ENCODE results near the gene STAG2.
"Not testable (repeated sequence)": the region's sequence is repeated elsewhere in the genome, so short reads cannot be mapped to it uniquely, and the experiment has no call there.

Gene STAG2

GRCh38 chrX:124087000-124087746 lies 125.7 kb downstream of the STAG2 start:
- no peaks in the 10 kb centered on the region for H3K27me3 ChIP-seq (ENCODE audit: control insufficient read depth, insufficient read depth, low read length, poor library complexity, severe bottlenecking)
- H3K36me3 ChIP-seq (ENCODE audit: control insufficient read depth, insufficient read depth, low read length): peaks cover 28% of the 10 kb centered on the region
- 98 to 99% methylated on average over 6 of the region's 6 CpGs for WGBS, 2 experiments
- no peaks in the 10 kb centered on the region for H3K9me3 ChIP-seq (ENCODE audit: control insufficient read depth, low read length)
- H3K4me1 ChIP-seq (ENCODE audit: control insufficient read depth, insufficient read depth, low read length): no peaks in the 10 kb centered on the region
- H3K27ac ChIP-seq (ENCODE audit: insufficient read depth, low read depth, low read length, poor library complexity, severe bottlenecking): no peak overlapping the region
- no peak overlapping the region for H3K4me3 ChIP-seq (ENCODE audit: insufficient read depth, low read depth, low read length)

- Histone ChIP-seq H3K4me1 (ENCODE audit: control insufficient read depth, insufficient read depth, low read length) (no peaks in the 10 kb centered on the region), H3K36me3 (ENCODE audit: control insufficient read depth, insufficient read depth, low read length) (peaks cover 30% of the 10 kb centered on the region), H3K27me3 (ENCODE audit: control insufficient read depth, insufficient read depth, low read length, poor library complexity, severe bottlenecking) (no peaks in the 10 kb centered on the region), H3K4me3 (ENCODE audit: insufficient read depth, low read depth, low read length) (no peak overlapping the region), H3K9me3 (ENCODE audit: control insufficient read depth, low read length) (no peaks in the 10 kb centered on the region), H3K27ac (ENCODE audit: insufficient read depth, low read depth, low read length, poor library complexity, severe bottlenecking) (no peak overlapping the region)
- WGBS, 2 experiments: 100% methylated on average over 3 of the region's 4 CpGs; no CpG with 5 or more reads in 1 of the 2 experiments
These were observed 131.7 kb downstream of the STAG2 start for GRCh38 chrX:124093222-124093621.

- Histone ChIP-seq H3K27me3 (ENCODE audit: control insufficient read depth, insufficient read depth, low read length, poor library complexity, severe bottlenecking) (no peaks in the 10 kb centered on the region), H3K27ac (ENCODE audit: insufficient read depth, low read depth, low read length, poor library complexity, severe bottlenecking) (no peak overlapping the region), H3K4me3 (ENCODE audit: insufficient read depth, low read depth, low read length) (no peak overlapping the region), H3K36me3 (ENCODE audit: control insufficient read depth, insufficient read depth, low read length) (peaks cover 17% of the 10 kb centered on the region), H3K4me1 (ENCODE audit: control insufficient read depth, insufficient read depth, low read length) (no peaks in the 10 kb centered on the region), H3K9me3 (ENCODE audit: control insufficient read depth, low read length) (no peaks in the 10 kb centered on the region)
- WGBS, 2 experiments: 88% methylated on average over 1 of the region's 2 CpGs; no CpG with 5 or more reads in 1 of the 2 experiments
These were observed 135.6 kb downstream of the STAG2 start for GRCh38 chrX:124097116-124097515.

- Histone ChIP-seq H3K4me1 (ENCODE audit: control insufficient read depth, insufficient read depth, low read length) (no peaks in the 10 kb centered on the region), H3K4me3 (ENCODE audit: insufficient read depth, low read depth, low read length) (no peak overlapping the region), H3K27ac (ENCODE audit: insufficient read depth, low read depth, low read length, poor library complexity, severe bottlenecking) (no peak overlapping the region), H3K27me3 (ENCODE audit: control insufficient read depth, insufficient read depth, low read length, poor library complexity, severe bottlenecking) (no peaks in the 10 kb centered on the region), H3K9me3 (ENCODE audit: control insufficient read depth, low read length) (no peaks in the 10 kb centered on the region), H3K36me3 (ENCODE audit: control insufficient read depth, insufficient read depth, low read length) (peaks cover 15% of the 10 kb centered on the region)
These were observed 136.6 kb downstream of the STAG2 start for GRCh38 chrX:124098089-124098488.

DNA sequence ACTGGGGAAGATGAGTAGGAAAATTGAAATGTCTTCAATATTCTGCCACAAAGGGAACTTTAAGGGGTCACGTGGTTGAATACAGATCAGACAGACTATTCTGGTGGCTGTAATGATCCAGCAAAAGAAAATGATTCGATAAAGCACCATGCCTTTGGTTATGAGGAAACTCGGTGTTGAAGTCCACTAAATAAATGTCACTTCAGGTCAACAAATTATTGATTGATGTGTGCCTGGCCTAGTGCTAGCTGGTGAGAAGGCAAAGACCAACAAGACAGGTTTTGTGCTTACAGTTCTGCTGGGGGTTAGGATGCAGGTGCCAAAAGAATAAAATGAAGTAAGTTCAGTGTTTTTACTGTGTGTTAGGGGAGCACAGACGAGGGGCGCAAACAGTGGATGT lies 142.5 kb downstream of the STAG2 start:
- Histone ChIP-seq H3K27ac (ENCODE audit: insufficient read depth, low read depth, low read length, poor library complexity, severe bottlenecking) (no peak overlapping the region), H3K4me1 (ENCODE audit: control insufficient read depth, insufficient read depth, low read length) (no peaks in the 10 kb centered on the region), H3K9me3 (ENCODE audit: control insufficient read depth, low read length) (no peaks in the 10 kb centered on the region), H3K36me3 (ENCODE audit: control insufficient read depth, insufficient read depth, low read length) (no peaks in the 10 kb centered on the region), H3K4me3 (ENCODE audit: insufficient read depth, low read depth, low read length) (no peak overlapping the region), H3K27me3 (ENCODE audit: control insufficient read depth, insufficient read depth, low read length, poor library complexity, severe bottlenecking) (no peaks in the 10 kb centered on the region)
- 94 to 99% methylated on average over 3 to 5 of the region's 5 CpGs for WGBS, 2 experiments

- not testable (repeated sequence) for H3K27ac ChIP-seq (ENCODE audit: insufficient read depth, low read depth, low read length, poor library complexity, severe bottlenecking); H3K4me1 ChIP-seq (ENCODE audit: control insufficient read depth, insufficient read depth, low read length); H3K4me3 ChIP-seq (ENCODE audit: insufficient read depth, low read depth, low read length); H3K9me3 ChIP-seq (ENCODE audit: control insufficient read depth, low read length); H3K36me3 ChIP-seq (ENCODE audit: control insufficient read depth, insufficient read depth, low read length); H3K27me3 ChIP-seq (ENCODE audit: control insufficient read depth, insufficient read depth, low read length, poor library complexity, severe bottlenecking)
- 98 to 100% methylated on average over 6 of the region's 7 CpGs for WGBS, 2 experiments
These were observed 143.0 kb downstream of the STAG2 start for GRCh38 chrX:124104512-124104911.

- Histone ChIP-seq H3K4me1 (ENCODE audit: control insufficient read depth, insufficient read depth, low read length) (no peaks in the 10 kb centered on the region), H3K27me3 (ENCODE audit: control insufficient read depth, insufficient read depth, low read length, poor library complexity, severe bottlenecking) (no peaks in the 10 kb centered on the region), H3K27ac (ENCODE audit: insufficient read depth, low read depth, low read length, poor library complexity, severe bottlenecking) (no peak overlapping the region), H3K4me3 (ENCODE audit: insufficient read depth, low read depth, low read length) (no peak overlapping the region), H3K36me3 (ENCODE audit: control insufficient read depth, insufficient read depth, low read length) (no peaks in the 10 kb centered on the region), H3K9me3 (ENCODE audit: control insufficient read depth, low read length) (no peaks in the 10 kb centered on the region)
- WGBS, 2 experiments: 66 to 72% methylated on average over 4 of the region's 4 CpGs
These were observed 152.4 kb downstream of the STAG2 start for GRCh38 chrX:124113621-124114600.

- no peaks in the 10 kb centered on the region for H3K9me3 ChIP-seq (ENCODE audit: control insufficient read depth, low read length)
- WGBS, 2 experiments: 100% methylated on average over 1 of the region's 1 CpG; no CpG with 5 or more reads in 1 of the 2 experiments
- no peaks in the 10 kb centered on the region for H3K36me3 ChIP-seq (ENCODE audit: control insufficient read depth, insufficient read depth, low read length)
- H3K27me3 ChIP-seq (ENCODE audit: control insufficient read depth, insufficient read depth, low read length, poor library complexity, severe bottlenecking): no peaks in the 10 kb centered on the region
- H3K4me3 ChIP-seq (ENCODE audit: insufficient read depth, low read depth, low read length): no peak overlapping the region
- no peaks in the 10 kb centered on the region for H3K4me1 ChIP-seq (ENCODE audit: control insufficient read depth, insufficient read depth, low read length)
- H3K27ac ChIP-seq (ENCODE audit: insufficient read depth, low read depth, low read length, poor library complexity, severe bottlenecking): no peak overlapping the region
These were observed 155.8 kb downstream of the STAG2 start for GRCh38 chrX:124117325-124117724.

GRCh38 chrX:124125471-124125870 lies 164.0 kb downstream of the STAG2 start:
- H3K4me3 ChIP-seq (ENCODE audit: insufficient read depth, low read depth, low read length): no peak overlapping the region
- H3K4me1 ChIP-seq (ENCODE audit: control insufficient read depth, insufficient read depth, low read length): no peaks in the 10 kb centered on the region
- no peak overlapping the region for H3K27ac ChIP-seq (ENCODE audit: insufficient read depth, low read depth, low read length, poor library complexity, severe bottlenecking)
- H3K27me3 ChIP-seq (ENCODE audit: control insufficient read depth, insufficient read depth, low read length, poor library complexity, severe bottlenecking): no peaks in the 10 kb centered on the region
- WGBS, 2 experiments: 97 to 100% methylated on average over 2 to 3 of the region's 3 CpGs
- H3K9me3 ChIP-seq (ENCODE audit: control insufficient read depth, low read length): no peaks in the 10 kb centered on the region
- no peaks in the 10 kb centered on the region for H3K36me3 ChIP-seq (ENCODE audit: control insufficient read depth, insufficient read depth, low read length)

GRCh38 chrX:124127496-124127895 lies 166.0 kb downstream of the STAG2 start:
- no peak overlapping the region for H3K4me3 ChIP-seq (ENCODE audit: insufficient read depth, low read depth, low read length)
- WGBS, 2 experiments: 88 to 91% methylated on average over 6 of the region's 7 CpGs
- no peak overlapping the region for H3K27ac ChIP-seq (ENCODE audit: insufficient read depth, low read depth, low read length, poor library complexity, severe bottlenecking)
- H3K9me3 ChIP-seq (ENCODE audit: control insufficient read depth, low read length): no peaks in the 10 kb centered on the region
- H3K27me3 ChIP-seq (ENCODE audit: control insufficient read depth, insufficient read depth, low read length, poor library complexity, severe bottlenecking): no peaks in the 10 kb centered on the region
- no peaks in the 10 kb centered on the region for H3K36me3 ChIP-seq (ENCODE audit: control insufficient read depth, insufficient read depth, low read length)
- H3K4me1 ChIP-seq (ENCODE audit: control insufficient read depth, insufficient read depth, low read length): no peaks in the 10 kb centered on the region

Measured in ectodermal cell (in vitro differentiated cells).